Activated CD8-positive, alpha-beta T cell treated with anti-CD3 and anti-CD28 coated beads for 36 hours (primary cell): ENCODE results near the gene FLAD1. TPM values are rescaled to one million over a fixed set of nuclear protein-coding genes. Genes with fewer than 3 reads are reported as not detected.
A peak's percentile ranks its signal among the peaks of the same experiment; 100 is the strongest.

Source experiments
- ATAC-seq: fragments of 200-7000 bp; cut with Tn5 transposase; one replicate; pipeline ENCODE4 v1.10.0; 2021; ENCODE audit warnings: mild to moderate bottlenecking, moderate library complexity
- CTCF ChIA-PET: fragments of 350-600 bp; sonication (Branson Sonifier 250); formaldehyde crosslinking; loops from one replicate; lab custom pipeline; 2021; ENCODE audit warnings: antibody characterized with exemption; lab: Charles Lee
- POLR2A ChIA-PET: fragments of 350-600 bp; sonication (Branson Sonifier 250); formaldehyde crosslinking; loops from one replicate; lab custom pipeline; 2021; ENCODE audit warnings: antibody characterized with exemption; lab: Charles Lee
- DNase-seq: peaks from one replicate; pipeline ENCODE4 v3.0.0-alpha.2; 2020
- H3K27ac Mint-ChIP-seq: one replicate; pipeline ENCODE4 v1.8.0; 2021; ENCODE audit warnings: mild to moderate bottlenecking, mixed read lengths
- H3K27me3 Mint-ChIP-seq: one replicate; pipeline ENCODE4 v1.8.0; 2021; ENCODE audit warnings: mixed read lengths
- H3K36me3 Mint-ChIP-seq: one replicate; pipeline ENCODE4 v1.8.0; 2021; ENCODE audit warnings: low read depth, mixed read lengths
- H3K4me1 Mint-ChIP-seq: one replicate; pipeline ENCODE4 v1.8.0; 2021; ENCODE audit warnings: low read depth, mixed read lengths
- H3K4me3 Mint-ChIP-seq: one replicate; pipeline ENCODE4 v1.8.0; 2021; ENCODE audit warnings: mild to moderate bottlenecking, moderate library complexity, mixed read lengths
- H3K9me3 Mint-ChIP-seq: one replicate; pipeline ENCODE4 v1.8.0; 2021; ENCODE audit warnings: mixed read lengths
- intact Hi-C: fragments of 100-400 bp; cut with micrococcal nuclease; formaldehyde crosslinking; loops from one replicate; pipeline ENCODE4 v1.10.0; 2022
- total RNA-seq, 2 experiments: library from RNA; stranded (reverse); gene quantifications; one replicate each; pipeline ENCODE4 v1.2.3, GENCODE V29; 2021
- TF ChIP-seq, protein P1 (sequence below): fragments of 200-600 bp; IDR thresholded peaks from one replicate; pipeline ENCODE4 v1.8.0; 2022; ENCODE audit warnings: antibody characterized with exemption, mild to moderate bottlenecking

Gene FLAD1
- total RNA-seq, 2 experiments from 2014 or later = 31.5 to 32.9 TPM

DNA sequence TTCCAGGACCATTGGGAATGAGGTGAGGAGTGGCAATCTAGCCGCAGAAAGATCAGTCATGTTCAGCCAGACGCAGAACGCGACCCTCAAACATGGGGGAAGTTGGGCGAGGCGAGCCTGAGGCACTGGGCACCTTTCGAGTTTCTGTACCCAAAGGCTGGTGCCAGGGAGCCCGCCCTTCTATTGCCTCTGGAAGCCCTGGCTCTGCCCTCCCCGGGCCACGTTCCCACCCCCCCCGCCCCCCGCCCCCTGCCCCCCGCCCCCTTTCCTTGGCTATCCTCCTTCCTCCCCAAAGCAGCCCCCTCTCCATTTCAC is 17.2 kb downstream of the FLAD1 start:
- POLR2A ChIA-PET = interaction anchor here (0.6 to 8.6 kb wide), 12 partner anchors 8 to 66 kb away, joined by 3 to 85 read pairs (median 6); partner anchors contain the start of genes ADAM15, CKS1B, FLAD1 and PYGO2
- peak overlapping the region; percentile 91 for H3K27ac Mint-ChIP-seq
- CTCF ChIA-PET = interaction anchor here (1.1 to 5.3 kb wide), 15 partner anchors 8 to 91 kb away, joined by 4 to 108 read pairs (median 10); partner anchors contain the start of genes ADAM15, CKS1B, EFNA4 and FLAD1
- peaks cover 5% of the 10 kb centered on the region for H3K36me3 Mint-ChIP-seq
- intact Hi-C loops = no loop called here
- peaks cover 41% of the 10 kb centered on the region for H3K4me1 Mint-ChIP-seq
- no peaks in the 10 kb centered on the region for H3K27me3 Mint-ChIP-seq
- H3K9me3 Mint-ChIP-seq = no peaks in the 10 kb centered on the region
- DNase-seq = peak; percentile 76
- TF ChIP-seq, protein P1, sequence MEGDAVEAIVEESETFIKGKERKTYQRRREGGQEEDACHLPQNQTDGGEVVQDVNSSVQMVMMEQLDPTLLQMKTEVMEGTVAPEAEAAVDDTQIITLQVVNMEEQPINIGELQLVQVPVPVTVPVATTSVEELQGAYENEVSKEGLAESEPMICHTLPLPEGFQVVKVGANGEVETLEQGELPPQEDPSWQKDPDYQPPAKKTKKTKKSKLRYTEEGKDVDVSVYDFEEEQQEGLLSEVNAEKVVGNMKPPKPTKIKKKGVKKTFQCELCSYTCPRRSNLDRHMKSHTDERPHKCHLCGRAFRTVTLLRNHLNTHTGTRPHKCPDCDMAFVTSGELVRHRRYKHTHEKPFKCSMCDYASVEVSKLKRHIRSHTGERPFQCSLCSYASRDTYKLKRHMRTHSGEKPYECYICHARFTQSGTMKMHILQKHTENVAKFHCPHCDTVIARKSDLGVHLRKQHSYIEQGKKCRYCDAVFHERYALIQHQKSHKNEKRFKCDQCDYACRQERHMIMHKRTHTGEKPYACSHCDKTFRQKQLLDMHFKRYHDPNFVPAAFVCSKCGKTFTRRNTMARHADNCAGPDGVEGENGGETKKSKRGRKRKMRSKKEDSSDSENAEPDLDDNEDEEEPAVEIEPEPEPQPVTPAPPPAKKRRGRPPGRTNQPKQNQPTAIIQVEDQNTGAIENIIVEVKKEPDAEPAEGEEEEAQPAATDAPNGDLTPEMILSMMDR = no peak
- no peak for ATAC-seq
- peak overlapping the region; percentile 70 for H3K4me3 Mint-ChIP-seq

DNA sequence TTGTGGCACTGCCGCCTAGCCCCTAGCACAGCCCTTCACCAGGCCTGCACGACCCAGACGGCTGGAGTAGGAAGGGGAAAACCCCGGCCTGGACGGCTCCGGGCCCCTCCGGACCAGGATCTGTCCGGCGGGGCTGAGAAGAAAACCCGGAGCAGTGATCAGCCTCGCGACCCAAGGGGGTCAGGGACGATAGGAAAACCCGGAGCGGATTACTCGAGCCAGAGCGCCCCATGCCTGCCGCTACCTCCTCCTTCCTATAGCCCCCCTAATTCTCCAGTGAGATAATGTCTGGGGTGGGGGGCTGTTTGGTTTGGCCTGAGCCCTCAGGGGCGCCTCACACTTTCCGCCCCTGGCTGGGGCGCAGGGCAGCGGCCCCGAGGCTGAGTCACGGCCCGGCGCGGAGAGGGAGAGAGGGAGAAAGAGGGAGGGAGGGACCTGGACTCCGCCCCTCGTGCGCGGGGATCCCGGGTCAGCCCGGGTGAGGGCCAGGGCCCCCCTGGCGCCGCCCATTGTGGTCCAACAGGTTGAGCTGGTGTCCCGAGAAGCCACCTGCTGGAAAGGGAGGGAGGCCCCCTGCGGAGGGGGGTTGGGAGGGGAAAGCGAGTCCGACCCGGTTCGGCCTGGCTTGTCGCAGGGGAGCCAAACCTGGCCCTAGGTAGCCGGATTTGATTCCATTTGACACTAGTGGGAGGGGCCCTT is 17.7 kb downstream of the FLAD1 start:
- DNase-seq (peak; percentile 92), ATAC-seq (peak; percentile 46)
- TF ChIP-seq, protein P1 = no peak
- CTCF ChIA-PET = interaction anchor here (0.6 to 5.3 kb wide), 9 partner anchors 16 to 84 kb away, joined by 3 to 108 read pairs (median 9); partner anchors contain the start of genes ADAM15, CKS1B, FLAD1 and PBXIP1
- Mint-ChIP-seq H3K27me3 (no peaks in the 10 kb centered on the region), H3K27ac (peak overlapping the region; percentile 88), H3K36me3 (peaks cover 5% of the 10 kb centered on the region), H3K9me3 (no peaks in the 10 kb centered on the region), H3K4me1 (peaks cover 46% of the 10 kb centered on the region), H3K4me3 (peak overlapping the region; percentile 70)
- intact Hi-C loops = no loop called here
- POLR2A ChIA-PET = interaction anchor here (0.6 to 5.0 kb wide), 11 partner anchors 7 to 1077 kb away, joined by 3 to 33 read pairs (median 7); partner anchors contain the start of genes ADAM15, CKS1B, FLAD1 and PMVK

DNA sequence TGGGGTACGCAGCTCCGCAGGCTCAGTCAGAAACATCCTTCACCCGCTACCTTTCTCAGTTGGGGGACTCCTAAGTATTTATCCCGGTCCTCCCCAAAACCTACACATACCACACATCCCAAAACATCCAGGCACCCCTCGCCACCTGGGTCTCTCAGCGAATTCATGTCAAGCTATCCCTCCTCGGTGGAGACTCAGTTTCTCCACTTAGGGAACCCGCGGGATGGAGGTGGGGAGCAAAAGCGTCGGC is 18.2 kb downstream of the FLAD1 start:
- peak overlapping the region; percentile 70 for H3K4me3 Mint-ChIP-seq
- DNase-seq (no peak), ATAC-seq (no peak)
- no peaks in the 10 kb centered on the region for H3K9me3 Mint-ChIP-seq
- intact Hi-C loops = no loop called here
- H3K4me1 Mint-ChIP-seq = peaks cover 51% of the 10 kb centered on the region
- ChIA-PET CTCF (interaction anchor here (0.6 to 4.4 kb wide), 5 partner anchors 16 to 60 kb away, joined by 3 to 77 read pairs (median 4); partner anchors contain the start of gene PBXIP1), POLR2A (interaction anchor here (0.6 to 5.0 kb wide), 6 partner anchors 9 to 1078 kb away, joined by 3 to 33 read pairs (median 5); partner anchors contain the start of genes CKS1B, FLAD1 and PMVK)
- peaks cover 5% of the 10 kb centered on the region for H3K36me3 Mint-ChIP-seq
- no peaks in the 10 kb centered on the region for H3K27me3 Mint-ChIP-seq
- TF ChIP-seq, protein P1 = no peak
- H3K27ac Mint-ChIP-seq = peak overlapping the region; percentile 88

DNA sequence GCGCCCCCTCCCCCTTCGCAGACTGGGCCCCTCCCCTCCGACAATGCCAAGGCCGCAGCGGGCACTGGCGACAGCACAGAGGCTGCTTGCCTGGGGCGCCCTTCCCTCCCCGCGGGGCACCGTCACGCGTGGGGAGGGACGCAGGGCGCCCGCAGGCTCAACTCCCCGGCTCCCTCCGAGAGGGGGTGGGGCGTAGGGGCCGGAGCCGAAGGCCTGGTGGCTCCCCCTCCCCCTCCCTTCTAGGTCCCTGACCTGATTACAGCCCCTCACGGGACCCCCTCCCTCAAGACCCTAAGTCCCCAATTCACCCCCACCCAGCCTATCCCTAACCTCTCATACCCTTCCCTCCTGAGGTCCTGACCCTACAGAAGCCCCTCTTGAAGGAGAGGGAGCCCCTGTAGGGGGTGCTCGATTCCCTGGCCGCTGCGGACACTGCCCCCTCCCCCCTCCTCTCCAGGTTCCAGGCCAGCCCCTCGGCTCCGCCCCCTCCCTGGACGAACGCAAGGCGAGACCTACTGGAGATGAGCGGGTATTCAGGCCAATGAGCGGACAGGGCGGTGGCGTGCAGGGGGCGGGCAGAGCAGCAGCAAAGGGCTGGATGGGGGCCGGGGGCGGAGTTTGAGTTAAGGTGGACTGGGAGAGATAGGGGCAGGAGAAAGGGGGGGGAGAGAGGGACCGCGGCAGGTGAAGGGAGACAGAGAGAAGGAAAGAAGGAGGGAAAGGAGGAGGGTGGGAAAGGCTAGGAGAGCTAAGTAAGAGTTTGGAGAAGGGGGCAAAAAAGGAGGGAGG is 18.7 kb downstream of the FLAD1 start:
- POLR2A ChIA-PET = interaction anchor here (0.6 to 5.0 kb wide), 8 partner anchors 9 to 1078 kb away, joined by 3 to 33 read pairs (median 4); partner anchors contain the start of genes CKS1B, FLAD1, PBXIP1 and PMVK

More for the DNA sequence above, 18.7 kb downstream of the FLAD1 start:
- TF ChIP-seq, protein P1 = no peak
- Mint-ChIP-seq H3K4me3 (peak overlapping the region; percentile 70), H3K27me3 (no peaks in the 10 kb centered on the region), H3K9me3 (no peaks in the 10 kb centered on the region), H3K27ac (peak overlapping the region; percentile 92), H3K36me3 (peaks cover 5% of the 10 kb centered on the region), H3K4me1 (peaks cover 56% of the 10 kb centered on the region)
- DNase-seq = peak; percentile 100
- CTCF ChIA-PET = interaction anchor here (0.6 to 4.4 kb wide), 5 partner anchors 15 to 58 kb away, joined by 3 to 77 read pairs (median 3); partner anchors contain the start of gene PBXIP1
- ATAC-seq = peak; percentile 71
- intact Hi-C loops = no loop called here
